ENCODE results near the gene UBL4A.

UBL4A gene

DNA sequence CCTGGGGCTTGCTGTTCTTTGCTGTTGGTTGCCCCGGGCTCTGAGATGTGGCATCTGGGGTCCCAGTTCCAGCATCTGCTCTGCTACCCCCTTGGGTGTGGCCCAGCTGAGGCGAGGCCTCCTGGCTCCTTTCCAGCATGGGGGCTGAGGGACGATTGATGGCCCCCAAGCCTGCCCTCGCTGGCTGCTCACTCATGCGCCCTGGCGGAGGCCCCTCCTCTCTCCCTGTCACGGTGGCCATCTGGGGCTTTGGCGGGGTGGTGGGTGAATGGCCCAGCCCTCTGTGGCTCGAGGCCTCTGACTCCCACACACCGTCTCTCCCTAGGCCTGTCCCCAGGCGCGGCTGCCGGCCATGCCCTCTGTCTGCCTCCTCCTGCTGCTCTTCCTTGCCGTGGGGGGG is 26.6 kb downstream of the UBL4A start:
- Histone ChIP-seq H3K9me3 (no peaks in the 10 kb centered on the region), H3K4me3 (ENCODE audit: low read depth, low read length) (peak overlapping the region; percentile 65), H3K36me3 (peaks cover 5% of the 10 kb centered on the region; the same call in 1 of the 2 replicates), H3K27me3 (no peaks in the 10 kb centered on the region), H3K4me1 (peaks cover 9% of the 10 kb centered on the region)
- TF ChIP-seq, protein P1, sequence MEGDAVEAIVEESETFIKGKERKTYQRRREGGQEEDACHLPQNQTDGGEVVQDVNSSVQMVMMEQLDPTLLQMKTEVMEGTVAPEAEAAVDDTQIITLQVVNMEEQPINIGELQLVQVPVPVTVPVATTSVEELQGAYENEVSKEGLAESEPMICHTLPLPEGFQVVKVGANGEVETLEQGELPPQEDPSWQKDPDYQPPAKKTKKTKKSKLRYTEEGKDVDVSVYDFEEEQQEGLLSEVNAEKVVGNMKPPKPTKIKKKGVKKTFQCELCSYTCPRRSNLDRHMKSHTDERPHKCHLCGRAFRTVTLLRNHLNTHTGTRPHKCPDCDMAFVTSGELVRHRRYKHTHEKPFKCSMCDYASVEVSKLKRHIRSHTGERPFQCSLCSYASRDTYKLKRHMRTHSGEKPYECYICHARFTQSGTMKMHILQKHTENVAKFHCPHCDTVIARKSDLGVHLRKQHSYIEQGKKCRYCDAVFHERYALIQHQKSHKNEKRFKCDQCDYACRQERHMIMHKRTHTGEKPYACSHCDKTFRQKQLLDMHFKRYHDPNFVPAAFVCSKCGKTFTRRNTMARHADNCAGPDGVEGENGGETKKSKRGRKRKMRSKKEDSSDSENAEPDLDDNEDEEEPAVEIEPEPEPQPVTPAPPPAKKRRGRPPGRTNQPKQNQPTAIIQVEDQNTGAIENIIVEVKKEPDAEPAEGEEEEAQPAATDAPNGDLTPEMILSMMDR (IDR thresholded peaks at IDR 0.05; ENCODE audit: low read depth, low read length) = no peak
- DNase-seq = peak; percentile 48

DNA sequence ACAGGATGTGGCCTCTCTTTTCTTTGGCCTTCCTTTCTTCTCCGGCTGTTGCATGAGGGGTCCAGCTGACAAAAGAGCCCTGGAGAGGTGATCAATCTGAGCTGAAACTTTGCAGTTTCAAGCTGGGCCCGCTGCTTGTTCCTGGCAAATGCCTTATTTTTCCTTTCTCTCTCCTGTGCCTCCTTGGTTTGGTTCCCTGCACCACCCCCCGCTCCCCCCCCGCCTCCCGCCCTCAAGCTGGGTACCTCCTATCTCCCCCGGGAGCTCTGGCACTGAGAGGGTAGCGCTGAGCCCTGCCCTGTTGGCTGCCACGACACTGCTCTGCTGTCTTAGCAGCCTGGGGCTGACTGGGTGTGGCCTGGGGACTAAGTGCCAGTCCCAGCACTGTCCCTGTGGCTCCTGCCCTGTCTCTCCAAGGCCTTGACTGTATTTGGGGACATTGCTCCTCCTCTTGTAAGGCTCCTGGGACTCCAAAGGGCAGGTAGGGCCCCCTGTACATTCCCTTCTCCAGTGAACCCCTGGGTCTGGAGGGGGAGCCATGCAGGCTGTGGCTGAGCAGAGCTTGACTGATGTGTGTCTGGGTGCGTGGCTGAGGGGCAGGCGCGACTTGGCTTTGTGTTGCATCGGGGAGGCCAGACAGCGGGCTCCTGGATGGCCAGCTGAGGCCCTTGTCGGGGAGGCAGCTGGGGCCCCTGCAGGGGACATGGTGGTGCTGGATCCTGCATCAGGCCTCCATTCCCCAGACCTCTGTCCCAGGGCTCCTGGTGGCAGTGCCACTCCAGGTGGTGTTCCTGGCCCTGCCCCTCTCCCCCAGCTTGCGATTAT is 27.2 kb downstream of the UBL4A start:
- DNase-seq = peak; percentile 68
- H3K4me1 ChIP-seq = peaks cover 9% of the 10 kb centered on the region
- peaks cover 5% of the 10 kb centered on the region; the same call in 1 of the 2 replicates for H3K36me3 ChIP-seq
- TF ChIP-seq, protein P1 (IDR thresholded peaks at IDR 0.05; ENCODE audit: low read depth, low read length) = no peak
- H3K9me3 ChIP-seq = no peaks in the 10 kb centered on the region
- H3K27me3 ChIP-seq = no peaks in the 10 kb centered on the region
- peak overlapping the region; percentile 65 for H3K4me3 ChIP-seq (ENCODE audit: low read depth, low read length)

DNA sequence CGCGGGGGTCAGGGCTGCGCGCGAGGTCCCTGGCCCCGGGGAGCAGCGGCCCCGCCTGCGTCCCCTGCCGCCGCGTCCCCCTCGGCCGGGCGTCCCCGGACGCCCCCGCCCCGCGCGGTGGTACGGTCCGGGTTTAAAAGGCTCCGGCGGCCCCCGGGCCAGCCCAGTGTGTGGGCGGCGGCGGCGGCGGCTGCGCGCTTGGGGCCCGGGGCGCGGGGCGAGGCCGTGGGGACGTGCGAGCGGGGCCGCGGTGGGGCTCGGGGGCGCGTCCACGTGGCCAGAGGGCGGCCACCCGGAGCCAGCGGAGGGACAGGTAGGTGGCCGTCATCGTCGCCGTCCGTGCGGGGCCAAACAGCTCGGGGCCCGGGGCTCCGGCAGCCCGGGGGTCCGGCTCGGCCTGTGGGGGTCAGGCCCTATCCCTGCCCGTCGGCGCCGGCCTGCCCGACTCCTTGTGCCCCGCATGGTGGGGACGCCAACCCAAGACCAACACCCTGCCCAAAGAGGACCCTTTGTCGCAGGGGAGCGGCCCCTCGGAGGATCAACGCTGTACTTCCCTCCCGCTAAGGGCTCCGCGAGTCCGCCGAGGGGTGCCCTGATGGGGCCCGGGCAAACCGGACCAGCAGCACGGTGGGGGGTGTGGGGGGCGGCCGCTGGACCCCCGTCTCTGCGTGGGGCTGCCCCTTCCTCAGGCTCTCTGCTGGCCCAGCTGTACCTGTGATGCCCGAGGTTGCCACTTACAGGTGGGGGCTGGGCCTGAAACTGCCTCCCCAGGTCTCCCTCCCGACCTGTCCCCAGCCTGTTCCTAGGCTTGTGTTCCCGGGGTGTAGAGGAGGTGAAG is 28.1 kb downstream of the UBL4A start, which contains the start of gene PLXNA3:
TSS of gene PLXNA3 (plus strand) at position 166 of the 838 bp plus-strand sequence. CDS start 1,903 bp downstream, outside the sequence.
- peak within 1 kb of the TSS; percentile 65 for H3K4me3 ChIP-seq (ENCODE audit: low read depth, low read length)
- no peaks in the 10 kb centered on the region for H3K27me3 ChIP-seq
- TF ChIP-seq, protein P1 (IDR thresholded peaks at IDR 0.05; ENCODE audit: low read depth, low read length) = no peak
- peaks cover 5% of the 10 kb centered on the region; the same call in 1 of the 2 replicates for H3K36me3 ChIP-seq
- no peaks in the 10 kb centered on the region for H3K9me3 ChIP-seq
- peak; percentile 55 for DNase-seq
- H3K4me1 ChIP-seq = peaks cover 9% of the 10 kb centered on the region

DNA sequence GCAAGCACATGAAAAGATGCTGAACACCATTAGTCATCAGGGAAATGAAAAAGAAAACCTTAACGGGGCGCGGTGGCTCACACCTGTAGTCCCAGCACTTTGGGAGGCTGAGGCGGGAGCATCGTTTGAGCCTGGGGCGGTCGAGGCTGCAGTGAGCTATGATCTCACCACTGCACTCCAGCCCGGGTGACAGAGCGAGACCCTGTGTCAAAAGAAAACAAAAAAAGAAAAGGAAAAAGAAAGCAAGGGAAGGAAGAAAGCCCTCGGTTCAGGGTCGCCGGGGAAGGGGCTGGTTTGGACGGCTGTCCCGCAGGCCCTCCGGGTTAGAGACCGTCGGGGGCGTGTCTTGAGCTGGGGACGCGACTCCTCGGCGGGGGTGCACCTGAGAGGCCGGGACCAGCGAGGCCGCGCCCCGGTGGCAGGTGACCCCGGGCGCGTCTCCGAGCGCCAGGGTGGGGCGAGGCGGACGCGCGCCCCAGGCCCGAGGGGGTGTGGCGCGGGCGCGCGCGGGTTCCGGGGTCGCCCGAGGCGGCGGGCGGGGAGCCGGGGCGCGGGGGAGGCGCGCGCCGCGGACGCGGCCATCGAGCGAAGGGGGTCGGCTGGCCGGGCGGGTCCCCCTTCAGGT is 28.8 kb downstream of the UBL4A start:
- Histone ChIP-seq H3K9me3 (no peaks in the 10 kb centered on the region), H3K27me3 (no peaks in the 10 kb centered on the region), H3K4me3 (ENCODE audit: low read depth, low read length) (peak overlapping the region; percentile 43), H3K36me3 (peaks cover 5% of the 10 kb centered on the region; the same call in 1 of the 2 replicates), H3K4me1 (peaks cover 9% of the 10 kb centered on the region)
- TF ChIP-seq, protein P1 (IDR thresholded peaks at IDR 0.05; ENCODE audit: low read depth, low read length) = no peak
- DNase-seq = peak; percentile 35

DNA sequence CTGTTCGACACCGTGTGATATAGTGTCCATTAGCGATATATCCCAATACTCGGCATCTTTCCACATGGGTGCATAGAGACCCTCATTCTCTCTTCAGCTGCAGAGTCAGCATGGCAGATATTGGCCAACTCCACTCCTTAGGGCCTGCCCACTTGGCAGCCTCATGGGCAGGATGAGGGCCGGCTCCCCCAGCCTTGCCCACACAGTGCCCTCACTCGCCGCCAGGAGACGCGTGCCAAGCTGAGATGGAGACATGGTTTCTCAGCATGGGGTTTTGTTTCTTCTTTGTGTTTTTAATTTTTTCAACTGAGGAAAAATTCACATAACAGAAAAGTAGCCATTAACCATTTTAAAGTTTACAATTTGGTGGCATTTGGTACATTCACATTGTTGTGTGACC is 33.6 kb downstream of the UBL4A start:
- H3K9me3 ChIP-seq = no peaks in the 10 kb centered on the region
- no peak overlapping the region for H3K4me3 ChIP-seq (ENCODE audit: low read depth, low read length)

More for the DNA sequence above, 33.6 kb downstream of the UBL4A start:
- no peaks in the 10 kb centered on the region for H3K4me1 ChIP-seq
- TF ChIP-seq, protein P1 (IDR thresholded peaks at IDR 0.05; ENCODE audit: low read depth, low read length) = no peak
- peaks cover 3% of the 10 kb centered on the region; the same call in 1 of the 2 replicates for H3K36me3 ChIP-seq
- no peaks in the 10 kb centered on the region for H3K27me3 ChIP-seq
- no peak for DNase-seq

Data from BE2C (cell line).